SK-N-SH treated with all-trans-retinoic acid at 6 μM for 48 hours (cell line): Measurements from ENCODE around the gene LUC7L2.

Experiments
- ATAC-seq: fragments of 200-7000 bp; cut with Tn5 transposase; 3 replicates; pipeline ENCODE4 v1.9.1; 2020; ENCODE audit warnings: mild to moderate bottlenecking, moderate library complexity
- ARNTL ChIP-seq: fragments of 450-650 bp; formaldehyde crosslinking; IDR thresholded peaks from 2 replicates; pipeline ENCODE4 v1.5.0; 2020; ENCODE audit warnings: low read depth, mild to moderate bottlenecking, moderate library complexity, borderline replicate concordance
- BACH2 ChIP-seq: fragments of 250-450 bp; sonication (Bioruptor Pico); IDR thresholded peaks from 2 replicates; pipeline ENCODE4 v1.9.0; 2021; ENCODE audit warnings: mild to moderate bottlenecking, borderline replicate concordance
- CREB5 ChIP-seq: fragments of 250-450 bp; sonication (Bioruptor Pico); IDR thresholded peaks from 2 replicates; pipeline ENCODE4 v1.5.1; 2020; ENCODE audit warnings: low read depth, mild to moderate bottlenecking, moderate library complexity
- CSDC2 ChIP-seq: fragments of 250-450 bp; sonication (Bioruptor Pico); IDR thresholded peaks from 2 replicates; pipeline ENCODE4 v1.5.0; 2020; ENCODE audit warnings: mild to moderate bottlenecking, moderate library complexity
- ESRRG ChIP-seq: fragments of 250-450 bp; sonication (Bioruptor Pico); IDR thresholded peaks from 2 replicates; pipeline ENCODE4 v1.6.1; 2021; ENCODE audit warnings: mild to moderate bottlenecking
- GLIS3 ChIP-seq: fragments of 250-450 bp; sonication (Bioruptor Pico); IDR thresholded peaks from 2 replicates; pipeline ENCODE4 v1.5.0; 2020; ENCODE audit warnings: mild to moderate bottlenecking, moderate library complexity
- ISL1 ChIP-seq: fragments of 250-450 bp; sonication (Bioruptor Pico); IDR thresholded peaks from 2 replicates; pipeline ENCODE4 v2.1.2; 2022; ENCODE audit warnings: mild to moderate bottlenecking, moderate library complexity
- OSR1 ChIP-seq: fragments of 250-450 bp; sonication (Bioruptor Pico); IDR thresholded peaks from 2 replicates; pipeline ENCODE4 v1.8.0; 2022; ENCODE audit warnings: moderate library complexity, mild to moderate bottlenecking, inconsistent platforms
- PATZ1 ChIP-seq: fragments of 250-450 bp; sonication (Bioruptor Pico); IDR thresholded peaks from 2 replicates; pipeline ENCODE4 v1.8.0; 2020; ENCODE audit warnings: mild to moderate bottlenecking, moderate library complexity, borderline replicate concordance
- POU6F1 ChIP-seq: fragments of 250-450 bp; sonication (Bioruptor Pico); IDR thresholded peaks from 2 replicates; pipeline ENCODE4 v1.8.0; 2021; ENCODE audit warnings: low read depth, mild to moderate bottlenecking, moderate library complexity, borderline replicate concordance
- PPARA ChIP-seq: fragments of 250-450 bp; sonication (Bioruptor Pico); IDR thresholded peaks from 2 replicates; pipeline ENCODE4 v1.5.0; 2020; ENCODE audit warnings: mild to moderate bottlenecking, borderline replicate concordance
- SNAI2 ChIP-seq: fragments of 250-450 bp; sonication (Bioruptor Pico); IDR thresholded peaks from 2 replicates; pipeline ENCODE4 v1.5.0; 2020; ENCODE audit warnings: mild to moderate bottlenecking, moderate library complexity
- TCF4 ChIP-seq: fragments of 250-450 bp; sonication (Bioruptor Pico); IDR thresholded peaks from 2 replicates; pipeline ENCODE4 v1.8.0; 2021; ENCODE audit warnings: mild to moderate bottlenecking, moderate library complexity, borderline replicate concordance
- TOX ChIP-seq: fragments of 250-450 bp; sonication (Bioruptor Pico); IDR thresholded peaks from 2 replicates; pipeline ENCODE4 v1.8.0; 2021; ENCODE audit warnings: mild to moderate bottlenecking, moderate library complexity, borderline replicate concordance
- TSHZ2 ChIP-seq: fragments of 250-450 bp; sonication (Bioruptor Pico); IDR thresholded peaks from 2 replicates; pipeline ENCODE4 v1.5.0; 2020; ENCODE audit warnings: mild to moderate bottlenecking, moderate library complexity
- ZC3H10 ChIP-seq: fragments of 250-450 bp; sonication (Bioruptor Pico); IDR thresholded peaks from 2 replicates; pipeline ENCODE4 v1.5.1; 2021; ENCODE audit warnings: mild to moderate bottlenecking, moderate library complexity
- ZFP3 ChIP-seq: fragments of 250-450 bp; sonication (Bioruptor Pico); IDR thresholded peaks from 2 replicates; pipeline ENCODE4 v1.5.0; 2020; ENCODE audit warnings: mild to moderate bottlenecking, moderate library complexity
- ZFP30 ChIP-seq: fragments of 450-650 bp; formaldehyde crosslinking; IDR thresholded peaks from 2 replicates; pipeline ENCODE4 v1.5.0; 2022; ENCODE audit warnings: mild to moderate bottlenecking, moderate library complexity
- ZNF565 ChIP-seq: fragments of 450-650 bp; formaldehyde crosslinking; conservative IDR thresholded peaks from 2 replicates; pipeline ENCODE4 v1.5.0; 2020; ENCODE audit warnings: low read depth, mild to moderate bottlenecking, moderate library complexity
- ZNF70 ChIP-seq: fragments of 450-650 bp; formaldehyde crosslinking; IDR thresholded peaks from 2 replicates; pipeline ENCODE4 v1.5.0; 2020; ENCODE audit warnings: mild to moderate bottlenecking, moderate library complexity
- ZNF8 ChIP-seq: fragments of 450-650 bp; formaldehyde crosslinking; IDR thresholded peaks from 2 replicates; pipeline ENCODE4 v1.5.0; 2020; ENCODE audit warnings: mild to moderate bottlenecking, moderate library complexity

The LUC7L2 gene

GRCh38 chr7:139430443-139430842 lies 70.7 kb downstream of the LUC7L2 start:
- no peak for ATAC-seq
- TF ChIP-seq TOX (CRISPR knock-in tag) (no peak), ISL1 (no peak), TCF4 (CRISPR knock-in tag) (no peak), ARNTL (CRISPR knock-in tag) (no peak), ZFP3 (no peak), ZC3H10 (CRISPR knock-in tag) (no peak), POU6F1 (CRISPR knock-in tag) (no peak), OSR1 (CRISPR knock-in tag) (no peak), ZFP30 (CRISPR knock-in tag) (no peak), ZNF8 (no peak), ZNF565 (CRISPR knock-in tag) (no peak), CREB5 (CRISPR knock-in tag) (no peak), PPARA (no peak)
- TF ChIP-seq, all 23 proteins: peak for 0

GRCh38 chr7:139431010-139431409 lies 71.3 kb downstream of the LUC7L2 start:
- ATAC-seq: no peak

GRCh38 chr7:139431459-139431858 lies 71.8 kb downstream of the LUC7L2 start:
- ATAC-seq: peak; percentile 17; the same call in 2 of the 3 replicates
- TF ChIP-seq TSHZ2 (no peak), PPARA (no peak), ZNF8 (no peak), BACH2 (CRISPR knock-in tag) (no peak), ESRRG (no peak), ARNTL (CRISPR knock-in tag) (no peak), ZC3H10 (CRISPR knock-in tag) (no peak), SNAI2 (no peak), POU6F1 (CRISPR knock-in tag) (no peak), ZNF70 (CRISPR knock-in tag) (no peak), GLIS3 (CRISPR knock-in tag) (no peak), CSDC2 (CRISPR knock-in tag) (no peak), ZNF565 (CRISPR knock-in tag) (no peak), ZFP3 (no peak)

More at GRCh38 chr7:139431010-139431409, 71.3 kb downstream of the LUC7L2 start:
- TF ChIP-seq ESRRG (no peak), TCF4 (CRISPR knock-in tag) (no peak), PATZ1 (CRISPR knock-in tag) (no peak), POU6F1 (CRISPR knock-in tag) (no peak)
